B cell (primary cell): ENCODE data around the gene RIT2. TPM values are rescaled to one million over a fixed set of nuclear protein-coding genes. Genes with fewer than 3 reads are reported as not detected.

Experiments used
- ATAC-seq: fragments of 200-7000 bp; cut with Tn5 transposase; one replicate; pipeline ENCODE4 v1.10.0; 2021; ENCODE audit warnings: low read depth, mild to moderate bottlenecking, moderate number of reproducible peaks, moderate library complexity
- CTCF ChIA-PET: fragments of 350-600 bp; sonication (Branson Sonifier 250); formaldehyde crosslinking; loops from one replicate; lab custom pipeline; 2021; ENCODE audit warnings: antibody characterized with exemption, inconsistent platforms; lab: Charles Lee
- POLR2A ChIA-PET: fragments of 350-600 bp; sonication (Branson Sonifier 250); formaldehyde crosslinking; loops from one replicate; lab custom pipeline; 2021; ENCODE audit warnings: antibody characterized with exemption; lab: Charles Lee
- DNase-seq: peaks from one replicate; pipeline ENCODE4 v3.0.0; 2013
- H2AFZ ChIP-seq: 2 replicates; pipeline ENCODE4 v1.6.1; 2012; ENCODE audit warnings: mild to moderate bottlenecking, low read depth, low read length; ENCODE audit not compliant: insufficient read depth, poor library complexity, severe bottlenecking
- H3K27ac ChIP-seq, 2 donors: 1 replicate in 1 of 2; 2 replicates in 1 of 2; pipeline ENCODE4 v1.5.1; 2012 to 2013; ENCODE audit warnings: low read length in 2 of 2, mild to moderate bottlenecking in 2 of 2, moderate library complexity in 1 of 2
- H3K27me3 ChIP-seq, 4 experiments: fragments of 200-600 bp in 1 of 4; sonication (generic) in 1 of 4; replicated peaks in 1 of 4; 1 replicate in 2 of 4; 2 replicates in 2 of 4; pipeline versions ENCODE4 v1.6.1 to v1.7.0; 2013 to 2016; ENCODE audit warnings: low read length in 3 of 4, mild to moderate bottlenecking in 2 of 4, mixed read lengths in 1 of 4, moderate library complexity in 1 of 4; ENCODE audit not compliant: insufficient read depth in 4 of 4, control insufficient read depth in 3 of 4; ENCODE audit errors: control extremely low read depth in 1 of 4
- H3K36me3 ChIP-seq, 2 experiments: replicated peaks in 1 of 2; 1 replicate in 1 of 2; 2 replicates in 1 of 2; pipeline versions ENCODE4 v1.6.1 to v1.7.1; 2013; ENCODE audit warnings: low read length in 1 of 2; ENCODE audit not compliant: insufficient read depth in 2 of 2, control insufficient read depth in 1 of 2; ENCODE audit errors: control extremely low read depth in 1 of 2, extremely low read depth in 1 of 2
- H3K4me1 ChIP-seq, 2 donors: fragments of 200-600 bp in 1 of 2; sonication (generic) in 1 of 2; 1 replicate in 1 of 2; 2 replicates in 1 of 2; pipeline versions ENCODE4 v1.5.1 to v1.6.1; 2013 to 2017; ENCODE audit warnings: low read length in 2 of 2; ENCODE audit not compliant: control insufficient read depth in 2 of 2, insufficient read depth in 2 of 2
- H3K4me2 ChIP-seq: replicated peaks from 2 replicates; pipeline ENCODE3; 2012; ENCODE audit warnings: mild to moderate bottlenecking, low read depth, low read length; ENCODE audit not compliant: poor library complexity, severe bottlenecking
- H3K4me3 ChIP-seq, 5 experiments: fragments of 200-600 bp in 1 of 5; sonication (generic) in 1 of 5; 1 replicate in 3 of 5; 2 replicates in 2 of 5; pipeline versions ENCODE4 v1.5.1 to v1.7.0; 2011 to 2016; ENCODE audit warnings: low read length in 4 of 5, mild to moderate bottlenecking in 4 of 5, low read depth in 2 of 5, control low read depth in 1 of 5, moderate library complexity in 1 of 5; ENCODE audit not compliant: insufficient read depth in 1 of 5; ENCODE audit errors: control extremely low read depth in 1 of 5, extremely low read depth in 1 of 5
- H3K79me2 ChIP-seq: fragments of 200-600 bp; sonication (generic); one replicate; pipeline ENCODE4 v1.6.0; 2016; ENCODE audit warnings: low read length; ENCODE audit not compliant: control insufficient read depth, insufficient read depth
- H3K9ac ChIP-seq: fragments of 200-600 bp; sonication (generic); 2 replicates; pipeline ENCODE4 v1.6.1; 2017; ENCODE audit warnings: mild to moderate bottlenecking, low read length, moderate library complexity
- H3K9me3 ChIP-seq, 3 donors: one replicate each; pipeline versions ENCODE4 v1.6.1 to v1.7.1; 2013; ENCODE audit warnings: low read length in 2 of 3; ENCODE audit not compliant: control insufficient read depth in 2 of 3, insufficient read depth in 1 of 3; ENCODE audit errors: control extremely low read depth in 1 of 3
- H4K20me1 ChIP-seq: 2 replicates; pipeline ENCODE4 v1.6.0; 2012; ENCODE audit warnings: mild to moderate bottlenecking, low read length; ENCODE audit not compliant: insufficient read depth, control insufficient read depth, poor library complexity, severe bottlenecking
- H3K27ac Mint-ChIP-seq: one replicate; pipeline ENCODE4 v1.8.0; 2021; ENCODE audit warnings: mixed read lengths
- H3K27me3 Mint-ChIP-seq: one replicate; pipeline ENCODE4 v1.8.0; 2021; ENCODE audit warnings: mixed read lengths
- H3K4me1 Mint-ChIP-seq: one replicate; pipeline ENCODE4 v1.8.0; 2021; ENCODE audit warnings: mixed read lengths
- H3K4me3 Mint-ChIP-seq: one replicate; pipeline ENCODE4 v1.8.0; 2021; ENCODE audit warnings: mixed read lengths
- H3K9me3 Mint-ChIP-seq: one replicate; pipeline ENCODE4 v1.8.0; 2022; ENCODE audit warnings: mixed read lengths; ENCODE audit not compliant: insufficient read depth
- EZH2 ChIP-seq: IDR thresholded peaks from 2 replicates; pipeline ENCODE4 v1.6.1; 2012; ENCODE audit warnings: borderline replicate concordance, low read depth, mild to moderate bottlenecking, moderate library complexity, low read length; ENCODE audit not compliant: insufficient read depth, poor library complexity, severe bottlenecking
- WGBS: methylation state at CpG from one replicate; pipeline ENCODE4 v1.1.5; 2013; ENCODE audit warnings: missing lambda C conversion rate; ENCODE audit not compliant: insufficient coverage; 5-methylcytosine and 5-hydroxymethylcytosine counted together
- intact Hi-C: fragments of 100-400 bp; cut with micrococcal nuclease; formaldehyde crosslinking; loops from one replicate; pipeline ENCODE4 v1.10.0; 2022
- polyA plus RNA-seq: library from polyadenylated mRNA; depleted of rRNA; stranded (reverse); fragments of >200 nt; gene quantifications from 2 replicates; pipeline ENCODE4 v1.2.3, GENCODE V29; 2012
- total RNA-seq, 2 donors: library from RNA; stranded (reverse); fragments of 120-200 nt in 1 of 2; gene quantifications; 1 replicate in 1 of 2; 2 replicates in 1 of 2; pipeline versions ENCODE4 v1.2.3 to v1.2.4, GENCODE V29; 2013 to 2022
- TF ChIP-seq, protein P1 (sequence below): fragments of 200-600 bp; IDR thresholded peaks from one replicate; pipeline ENCODE4 v1.8.0; 2022; ENCODE audit warnings: antibody characterized with exemption, mild to moderate bottlenecking

RIT2 gene
- total and polyA plus RNA-seq, 2 donors (not counting 1 experiment from before 2014, with no cell fraction given) = not detected

DNA sequence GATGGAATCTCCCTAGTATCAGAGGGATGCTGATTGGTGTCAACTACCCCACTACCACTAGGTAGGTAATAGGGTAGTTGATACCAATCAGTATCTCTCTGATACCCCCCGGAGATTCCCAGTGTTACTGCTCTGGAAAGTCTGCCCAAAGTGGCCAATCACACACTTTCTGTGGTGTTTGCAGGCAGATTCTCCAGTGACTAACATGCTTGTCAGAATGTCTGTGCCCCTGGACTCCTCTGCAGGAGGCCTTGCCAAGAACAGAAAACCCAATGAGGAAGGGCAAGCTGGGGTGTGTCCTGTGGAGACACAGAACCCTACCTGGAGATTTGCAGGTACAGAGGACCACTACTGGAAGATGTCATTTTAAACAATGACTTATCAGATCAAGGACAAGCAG lies 135.1 kb downstream of the RIT2 start:
- Mint-ChIP-seq H3K27me3 (no peaks in the 10 kb centered on the region), H3K9me3 (no peaks in the 10 kb centered on the region), H3K27ac (no peak overlapping the region), H3K4me1 (no peaks in the 10 kb centered on the region), H3K4me3 (no peak overlapping the region)
- H3K4me3 ChIP-seq = no peak overlapping the region
- H3K9me3 ChIP-seq = no peaks in the 10 kb centered on the region
- H3K4me1 ChIP-seq = no peaks in the 10 kb centered on the region
- CTCF ChIA-PET = no interaction called here
- DNase-seq (no peak), ATAC-seq (no peak)
- TF ChIP-seq, protein P1, sequence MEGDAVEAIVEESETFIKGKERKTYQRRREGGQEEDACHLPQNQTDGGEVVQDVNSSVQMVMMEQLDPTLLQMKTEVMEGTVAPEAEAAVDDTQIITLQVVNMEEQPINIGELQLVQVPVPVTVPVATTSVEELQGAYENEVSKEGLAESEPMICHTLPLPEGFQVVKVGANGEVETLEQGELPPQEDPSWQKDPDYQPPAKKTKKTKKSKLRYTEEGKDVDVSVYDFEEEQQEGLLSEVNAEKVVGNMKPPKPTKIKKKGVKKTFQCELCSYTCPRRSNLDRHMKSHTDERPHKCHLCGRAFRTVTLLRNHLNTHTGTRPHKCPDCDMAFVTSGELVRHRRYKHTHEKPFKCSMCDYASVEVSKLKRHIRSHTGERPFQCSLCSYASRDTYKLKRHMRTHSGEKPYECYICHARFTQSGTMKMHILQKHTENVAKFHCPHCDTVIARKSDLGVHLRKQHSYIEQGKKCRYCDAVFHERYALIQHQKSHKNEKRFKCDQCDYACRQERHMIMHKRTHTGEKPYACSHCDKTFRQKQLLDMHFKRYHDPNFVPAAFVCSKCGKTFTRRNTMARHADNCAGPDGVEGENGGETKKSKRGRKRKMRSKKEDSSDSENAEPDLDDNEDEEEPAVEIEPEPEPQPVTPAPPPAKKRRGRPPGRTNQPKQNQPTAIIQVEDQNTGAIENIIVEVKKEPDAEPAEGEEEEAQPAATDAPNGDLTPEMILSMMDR = no peak
- TF ChIP-seq EZH2 = no peak
- no peak overlapping the region for H2AFZ ChIP-seq
- WGBS = 100% methylated on average over 1 of the region's 1 CpG
- H3K79me2 ChIP-seq = no peaks in the 10 kb centered on the region
- no peaks in the 10 kb centered on the region for H3K27me3 ChIP-seq
- POLR2A ChIA-PET = no interaction called here
- no peak overlapping the region for H3K4me2 ChIP-seq
- H4K20me1 ChIP-seq = no peaks in the 10 kb centered on the region
- H3K9ac ChIP-seq = no peak overlapping the region
- no peaks in the 10 kb centered on the region for H3K36me3 ChIP-seq
- no peak overlapping the region for H3K27ac ChIP-seq
- intact Hi-C loops = no loop called here

DNA sequence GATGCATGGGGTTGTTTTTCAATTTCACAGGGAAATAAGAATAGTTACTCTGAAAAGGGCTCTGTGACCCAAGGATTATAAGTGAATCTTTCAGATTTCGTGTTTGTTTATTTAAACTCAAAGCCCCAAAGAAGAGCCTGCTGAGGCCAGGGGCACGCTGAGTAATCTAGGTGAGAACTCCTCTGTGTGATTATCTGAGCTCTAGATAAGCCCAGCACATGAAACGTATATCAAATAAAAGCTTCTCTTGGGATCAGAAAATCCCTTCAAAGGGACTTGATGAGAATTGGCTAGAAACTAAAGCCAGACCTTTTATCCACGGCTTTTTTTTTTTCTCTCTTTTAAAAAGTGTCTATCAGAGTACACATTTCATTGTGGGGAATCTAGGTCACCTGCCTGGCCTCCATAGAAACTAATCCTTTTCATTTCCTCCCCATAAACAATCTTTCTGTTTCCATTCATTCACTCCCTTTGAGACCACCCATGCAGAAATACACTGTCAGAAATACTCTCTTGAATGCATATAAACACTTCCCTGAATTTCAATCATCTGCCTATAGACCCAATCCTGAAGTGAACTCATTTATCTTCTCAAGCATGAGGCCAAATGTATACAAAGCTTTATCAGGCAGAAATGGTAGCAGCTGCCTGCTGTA lies 137.4 kb downstream of the RIT2 start:
- Mint-ChIP-seq H3K4me1 (no peaks in the 10 kb centered on the region), H3K9me3 (no peaks in the 10 kb centered on the region), H3K27ac (no peak overlapping the region), H3K4me3 (no peak overlapping the region), H3K27me3 (no peaks in the 10 kb centered on the region)
- DNase-seq = no peak
- CTCF ChIA-PET = no interaction called here
- TF ChIP-seq EZH2 = no peak
- TF ChIP-seq, protein P1 = no peak
- no peak overlapping the region for H3K9ac ChIP-seq
- 44% methylated on average over 3 of the region's 4 CpGs for WGBS
- no peaks in the 10 kb centered on the region for H3K9me3 ChIP-seq
- no peaks in the 10 kb centered on the region for H3K79me2 ChIP-seq
- H3K36me3 ChIP-seq = no peaks in the 10 kb centered on the region
- no peak overlapping the region for H3K4me2 ChIP-seq
- intact Hi-C loops = no loop called here
- H3K4me1 ChIP-seq = no peaks in the 10 kb centered on the region
- no peak overlapping the region for H3K4me3 ChIP-seq
- no peaks in the 10 kb centered on the region for H4K20me1 ChIP-seq
- no peak overlapping the region for H2AFZ ChIP-seq
- no peak for ATAC-seq
- no peak overlapping the region for H3K27ac ChIP-seq
- POLR2A ChIA-PET = no interaction called here
- no peaks in the 10 kb centered on the region for H3K27me3 ChIP-seq
